Measurements from ENCODE around the gene TNS1. TPM values are rescaled to one million over a fixed set of nuclear protein-coding genes. Genes with fewer than 3 reads are reported as not detected.

TNS1 gene
- total and polyA plus RNA-seq, 2 donors (not counting 1 experiment from before 2014, with no cell fraction given), result 0.10 to 0.86 TPM

DNA sequence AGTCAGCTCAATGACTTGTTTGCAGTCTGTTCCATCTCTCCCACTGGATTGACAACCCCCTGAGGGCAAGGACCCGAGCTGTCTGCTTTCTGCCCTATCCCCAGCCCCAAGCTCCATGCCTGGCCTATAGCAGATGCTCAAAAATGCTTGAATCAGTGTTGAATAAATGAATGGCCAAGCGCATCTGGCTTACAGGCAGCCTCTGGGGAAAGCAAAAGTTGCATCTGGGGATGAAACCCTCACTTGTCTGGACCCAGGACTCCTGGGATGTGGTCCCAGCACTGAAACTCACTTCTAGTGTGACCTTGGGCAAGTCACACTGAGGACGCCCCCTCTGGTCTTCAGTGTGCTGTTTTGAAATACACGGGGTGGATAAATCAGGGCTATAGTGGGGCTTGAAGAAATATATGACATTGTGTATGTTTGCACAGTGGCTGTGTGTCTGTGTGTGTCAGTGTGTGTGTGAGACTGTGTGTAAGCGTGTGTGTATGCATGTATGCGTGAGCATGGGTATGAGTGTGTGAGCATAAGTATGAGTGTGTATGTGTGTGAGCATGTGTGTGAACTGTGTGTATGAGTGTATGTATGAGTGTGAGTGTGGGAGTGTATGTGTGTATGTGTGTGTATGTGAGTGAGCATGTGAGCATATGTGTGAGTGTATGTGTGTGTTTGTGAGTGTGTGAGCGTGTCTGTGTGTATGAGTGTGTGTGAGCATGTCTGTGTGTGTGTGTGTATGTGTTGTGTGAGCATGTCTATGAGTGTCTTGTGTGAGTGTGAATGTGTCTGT lies 27.8 kb upstream of the TNS1 start:
- DNase-seq (no peak), ATAC-seq (ENCODE audit: low read depth) (no peak)
- no peak overlapping the region for H3K4me3 ChIP-seq (ENCODE audit: control extremely low read depth in 1 of 5, extremely low read depth in 1 of 5, insufficient read depth in 1 of 5, low read depth in 2 of 5, low read length in 4 of 5)
- H3K9me3 ChIP-seq (ENCODE audit: control extremely low read depth in 1 of 3, control insufficient read depth in 2 of 3, insufficient read depth in 1 of 3, low read length in 2 of 3), result no peaks in the 10 kb centered on the region
- no peaks in the 10 kb centered on the region for H3K9me3 Mint-ChIP-seq (ENCODE audit: insufficient read depth)
- no peaks in the 10 kb centered on the region for H3K36me3 ChIP-seq (replicated peaks in 1 of 2; ENCODE audit: control extremely low read depth in 1 of 2, control insufficient read depth in 1 of 2, extremely low read depth in 1 of 2, insufficient read depth in 2 of 2, low read length in 1 of 2)
- no peaks in the 10 kb centered on the region for H4K20me1 ChIP-seq (ENCODE audit: control insufficient read depth, insufficient read depth, low read length, poor library complexity, severe bottlenecking)
- H3K4me1 ChIP-seq (ENCODE audit: control insufficient read depth in 2 of 2, insufficient read depth in 2 of 2, low read length in 2 of 2), result peaks cover 6 to 16% of the 10 kb centered on the region in 2 donors
- CTCF ChIA-PET, result no interaction called here
- no peak overlapping the region for H3K4me3 Mint-ChIP-seq
- peaks cover 0 to 7% (median 2%) of the 10 kb centered on the region in 4 experiments for H3K27me3 ChIP-seq (replicated peaks in 1 of 4; ENCODE audit: control extremely low read depth in 1 of 4, control insufficient read depth in 3 of 4, insufficient read depth in 4 of 4, low read length in 3 of 4)
- H3K27ac Mint-ChIP-seq, result no peak overlapping the region
- TF ChIP-seq CTCF (IDR thresholded peaks at IDR 0.05) (no peak), EZH2 (IDR thresholded peaks at IDR 0.05; ENCODE audit: borderline replicate concordance, insufficient read depth, low read depth, low read length, poor library complexity, severe bottlenecking) (no peak)
- peaks cover 3% of the 10 kb centered on the region for H3K27me3 Mint-ChIP-seq
- 97% methylated on average over 6 of the region's 7 CpGs for WGBS (ENCODE audit: insufficient coverage)
- no peaks in the 10 kb centered on the region for H3K79me2 ChIP-seq (ENCODE audit: control insufficient read depth, insufficient read depth, low read length)
- no peak overlapping the region for H3K4me2 ChIP-seq (replicated peaks; ENCODE audit: low read depth, low read length, poor library complexity, severe bottlenecking)
- no peak overlapping the region for H2AFZ ChIP-seq (ENCODE audit: insufficient read depth, low read depth, low read length, poor library complexity, severe bottlenecking)
- POLR2A ChIA-PET, result no interaction called here
- no peak overlapping the region for H3K27ac ChIP-seq (ENCODE audit: low read length in 2 of 2)
- peaks cover 9% of the 10 kb centered on the region for H3K4me1 Mint-ChIP-seq
- H3K9ac ChIP-seq (ENCODE audit: low read length), result no peak overlapping the region
- intact Hi-C loops (cut with micrococcal nuclease), result no loop called here

All from B cell (primary cell).